Ishikawa (cell line): ENCODE results near the gene BCL2L1.

Experiments used
- CEBPB ChIP-seq: IDR thresholded peaks from 2 replicates; pipeline ENCODE4 v1.6.1; 2012
- CREB1 ChIP-seq: IDR thresholded peaks from 2 replicates; pipeline ENCODE4 v1.6.1; 2012; ENCODE audit warnings: low read depth
- EGR1 ChIP-seq: IDR thresholded peaks from 2 replicates; pipeline ENCODE4 v1.6.1; 2012
- EP300 ChIP-seq: IDR thresholded peaks from 2 replicates; pipeline ENCODE4 v1.6.1; 2012; ENCODE audit warnings: borderline replicate concordance
- FOXM1 ChIP-seq: IDR thresholded peaks from 2 replicates; pipeline ENCODE4 v1.6.1; 2012; ENCODE audit warnings: low read depth, borderline replicate concordance
- NFIC ChIP-seq: IDR thresholded peaks from 2 replicates; pipeline ENCODE4 v1.6.1; 2012
- RAD21 ChIP-seq: IDR thresholded peaks from 2 replicates; pipeline ENCODE4 v1.6.1; 2012; ENCODE audit warnings: low read depth
- TAF1 ChIP-seq: IDR thresholded peaks from 2 replicates; pipeline ENCODE4 v1.6.1; 2012; ENCODE audit warnings: low read depth, mild to moderate bottlenecking
- TCF12 ChIP-seq: IDR thresholded peaks from 2 replicates; pipeline ENCODE4 v1.6.1; 2012; ENCODE audit warnings: low read depth
- TEAD4 ChIP-seq: IDR thresholded peaks from 2 replicates; pipeline ENCODE4 v1.6.1; 2012
- YY1 ChIP-seq: IDR thresholded peaks from 2 replicates; pipeline ENCODE4 v1.6.1; 2012; ENCODE audit warnings: low read depth
- ZBTB7A ChIP-seq: IDR thresholded peaks from 2 replicates; pipeline ENCODE4 v1.6.1; 2012; ENCODE audit warnings: low read depth
- TF ChIP-seq, protein P1 (sequence below): IDR thresholded peaks from 2 replicates; pipeline ENCODE4 v1.6.1; 2012
- TF ChIP-seq, protein P2 (sequence below): IDR thresholded peaks from 2 replicates; pipeline ENCODE4 v1.6.1; 2012; ENCODE audit warnings: low read depth, mild to moderate bottlenecking
- TF ChIP-seq, protein P3 (sequence below): IDR thresholded peaks from 2 replicates; pipeline ENCODE4 v1.6.1; 2012

Gene BCL2L1

DNA sequence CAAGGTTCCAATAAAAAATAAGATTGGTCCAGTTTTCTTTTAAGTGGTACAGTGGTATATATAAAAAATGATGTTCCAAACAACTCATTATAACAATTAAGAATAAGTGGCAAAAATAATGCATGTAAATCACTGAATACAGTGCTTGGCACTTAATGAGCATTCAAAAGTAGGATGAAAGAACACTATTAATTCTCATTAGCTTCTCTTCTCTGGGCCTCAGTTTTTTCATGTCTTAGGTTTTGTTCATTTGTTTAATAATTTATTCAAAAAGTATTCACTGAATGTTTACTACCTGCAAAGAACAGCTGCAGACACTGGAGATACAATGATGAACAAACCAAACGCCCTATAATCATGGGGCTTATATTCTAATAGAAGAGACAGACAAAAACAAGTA, 21.1 kb downstream of the BCL2L1 start:
- TF ChIP-seq RAD21 (no peak), TAF1 (no peak)
- TF ChIP-seq, protein P1, sequence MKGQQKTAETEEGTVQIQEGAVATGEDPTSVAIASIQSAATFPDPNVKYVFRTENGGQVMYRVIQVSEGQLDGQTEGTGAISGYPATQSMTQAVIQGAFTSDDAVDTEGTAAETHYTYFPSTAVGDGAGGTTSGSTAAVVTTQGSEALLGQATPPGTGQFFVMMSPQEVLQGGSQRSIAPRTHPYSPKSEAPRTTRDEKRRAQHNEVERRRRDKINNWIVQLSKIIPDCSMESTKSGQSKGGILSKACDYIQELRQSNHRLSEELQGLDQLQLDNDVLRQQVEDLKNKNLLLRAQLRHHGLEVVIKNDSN, result no peak

DNA sequence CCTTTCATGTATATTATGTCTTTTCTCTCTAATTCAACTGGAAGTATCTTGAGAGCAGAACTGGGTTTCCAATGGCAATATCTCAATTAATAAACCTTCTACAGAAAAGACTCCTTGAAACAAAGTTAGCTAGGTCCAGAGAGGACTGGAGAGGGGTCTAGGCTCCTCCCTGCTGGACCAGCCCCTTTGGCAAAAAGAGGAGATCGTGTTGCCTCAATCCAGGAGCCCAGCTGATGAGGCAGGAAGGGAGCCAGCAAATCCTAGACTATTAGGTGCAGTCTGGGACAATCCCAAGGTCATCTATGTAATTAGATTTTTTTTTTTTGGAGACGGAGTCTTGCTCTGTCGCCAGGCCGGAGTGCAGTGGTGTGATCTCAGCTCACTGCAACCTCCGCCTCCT, 21.9 kb downstream of the BCL2L1 start:
- no peak for TF ChIP-seq TEAD4
- TF ChIP-seq RAD21, result no peak
- no peak for TF ChIP-seq EP300
- TF ChIP-seq ZBTB7A, result no peak
- no peak for TF ChIP-seq CREB1
- TF ChIP-seq NFIC, result no peak
- TF ChIP-seq, protein P2, sequence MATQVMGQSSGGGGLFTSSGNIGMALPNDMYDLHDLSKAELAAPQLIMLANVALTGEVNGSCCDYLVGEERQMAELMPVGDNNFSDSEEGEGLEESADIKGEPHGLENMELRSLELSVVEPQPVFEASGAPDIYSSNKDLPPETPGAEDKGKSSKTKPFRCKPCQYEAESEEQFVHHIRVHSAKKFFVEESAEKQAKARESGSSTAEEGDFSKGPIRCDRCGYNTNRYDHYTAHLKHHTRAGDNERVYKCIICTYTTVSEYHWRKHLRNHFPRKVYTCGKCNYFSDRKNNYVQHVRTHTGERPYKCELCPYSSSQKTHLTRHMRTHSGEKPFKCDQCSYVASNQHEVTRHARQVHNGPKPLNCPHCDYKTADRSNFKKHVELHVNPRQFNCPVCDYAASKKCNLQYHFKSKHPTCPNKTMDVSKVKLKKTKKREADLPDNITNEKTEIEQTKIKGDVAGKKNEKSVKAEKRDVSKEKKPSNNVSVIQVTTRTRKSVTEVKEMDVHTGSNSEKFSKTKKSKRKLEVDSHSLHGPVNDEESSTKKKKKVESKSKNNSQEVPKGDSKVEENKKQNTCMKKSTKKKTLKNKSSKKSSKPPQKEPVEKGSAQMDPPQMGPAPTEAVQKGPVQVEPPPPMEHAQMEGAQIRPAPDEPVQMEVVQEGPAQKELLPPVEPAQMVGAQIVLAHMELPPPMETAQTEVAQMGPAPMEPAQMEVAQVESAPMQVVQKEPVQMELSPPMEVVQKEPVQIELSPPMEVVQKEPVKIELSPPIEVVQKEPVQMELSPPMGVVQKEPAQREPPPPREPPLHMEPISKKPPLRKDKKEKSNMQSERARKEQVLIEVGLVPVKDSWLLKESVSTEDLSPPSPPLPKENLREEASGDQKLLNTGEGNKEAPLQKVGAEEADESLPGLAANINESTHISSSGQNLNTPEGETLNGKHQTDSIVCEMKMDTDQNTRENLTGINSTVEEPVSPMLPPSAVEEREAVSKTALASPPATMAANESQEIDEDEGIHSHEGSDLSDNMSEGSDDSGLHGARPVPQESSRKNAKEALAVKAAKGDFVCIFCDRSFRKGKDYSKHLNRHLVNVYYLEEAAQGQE, result no peak
- no peak for TF ChIP-seq TCF12
- TF ChIP-seq, protein P3, sequence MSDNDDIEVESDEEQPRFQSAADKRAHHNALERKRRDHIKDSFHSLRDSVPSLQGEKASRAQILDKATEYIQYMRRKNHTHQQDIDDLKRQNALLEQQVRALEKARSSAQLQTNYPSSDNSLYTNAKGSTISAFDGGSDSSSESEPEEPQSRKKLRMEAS, result no peak
- TF ChIP-seq FOXM1, result no peak
- TF ChIP-seq, protein P1, result no peak
- no peak for TF ChIP-seq TAF1
- TF ChIP-seq EGR1, result no peak
- no peak for TF ChIP-seq YY1
- TF ChIP-seq CEBPB, result no peak

DNA sequence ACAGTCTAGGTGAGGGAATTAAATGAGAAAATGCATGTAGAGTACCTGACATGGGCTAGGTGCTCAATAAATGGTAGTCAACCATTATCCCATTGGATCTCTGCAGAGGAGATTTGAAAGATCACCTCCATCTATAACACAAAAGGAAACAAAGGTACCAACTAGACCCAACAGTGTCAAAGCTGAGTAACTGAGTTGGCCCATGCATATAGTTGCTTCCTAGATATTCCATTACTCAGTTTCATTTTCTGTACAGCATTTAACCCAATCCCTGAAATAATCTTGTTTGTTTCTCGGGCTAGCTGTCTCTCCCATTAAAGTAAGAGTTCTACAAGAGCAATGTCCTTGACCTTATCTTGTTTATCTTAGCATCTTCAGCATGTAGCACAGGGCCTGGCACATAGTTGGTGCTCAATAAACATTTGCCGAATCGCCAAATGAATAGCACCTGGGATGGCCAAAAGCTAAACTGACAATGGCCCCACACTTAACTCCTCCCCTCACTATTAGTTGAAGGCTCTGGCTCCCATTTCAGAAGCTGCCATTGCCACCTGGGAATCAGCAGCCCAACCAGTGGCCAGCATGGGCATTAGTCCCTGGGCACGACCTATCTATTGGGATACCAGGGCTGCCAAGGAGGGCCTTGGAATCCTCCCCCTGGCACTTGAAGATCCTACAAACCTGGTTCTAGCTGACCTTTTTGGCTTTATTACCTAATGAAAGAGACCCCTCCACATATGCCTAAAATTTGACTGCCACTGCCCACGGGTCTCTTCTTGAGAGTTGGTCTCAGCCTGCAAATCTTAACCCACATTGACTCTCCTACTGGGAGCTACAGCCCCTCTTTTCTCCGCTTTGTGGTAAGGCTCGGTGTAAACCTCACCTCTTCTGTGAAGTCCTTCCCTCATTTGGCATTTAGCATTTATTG, 22.6 kb downstream of the BCL2L1 start:
- TF ChIP-seq EP300, result no peak
- no peak for TF ChIP-seq TEAD4
- no peak for TF ChIP-seq TAF1
- TF ChIP-seq ZBTB7A, result no peak
- TF ChIP-seq CEBPB, result no peak
- TF ChIP-seq CREB1, result no peak
- TF ChIP-seq FOXM1, result no peak
- no peak for TF ChIP-seq YY1
- TF ChIP-seq TCF12, result no peak
- no peak for TF ChIP-seq NFIC
- TF ChIP-seq, protein P2, result no peak
- no peak for TF ChIP-seq RAD21

DNA sequence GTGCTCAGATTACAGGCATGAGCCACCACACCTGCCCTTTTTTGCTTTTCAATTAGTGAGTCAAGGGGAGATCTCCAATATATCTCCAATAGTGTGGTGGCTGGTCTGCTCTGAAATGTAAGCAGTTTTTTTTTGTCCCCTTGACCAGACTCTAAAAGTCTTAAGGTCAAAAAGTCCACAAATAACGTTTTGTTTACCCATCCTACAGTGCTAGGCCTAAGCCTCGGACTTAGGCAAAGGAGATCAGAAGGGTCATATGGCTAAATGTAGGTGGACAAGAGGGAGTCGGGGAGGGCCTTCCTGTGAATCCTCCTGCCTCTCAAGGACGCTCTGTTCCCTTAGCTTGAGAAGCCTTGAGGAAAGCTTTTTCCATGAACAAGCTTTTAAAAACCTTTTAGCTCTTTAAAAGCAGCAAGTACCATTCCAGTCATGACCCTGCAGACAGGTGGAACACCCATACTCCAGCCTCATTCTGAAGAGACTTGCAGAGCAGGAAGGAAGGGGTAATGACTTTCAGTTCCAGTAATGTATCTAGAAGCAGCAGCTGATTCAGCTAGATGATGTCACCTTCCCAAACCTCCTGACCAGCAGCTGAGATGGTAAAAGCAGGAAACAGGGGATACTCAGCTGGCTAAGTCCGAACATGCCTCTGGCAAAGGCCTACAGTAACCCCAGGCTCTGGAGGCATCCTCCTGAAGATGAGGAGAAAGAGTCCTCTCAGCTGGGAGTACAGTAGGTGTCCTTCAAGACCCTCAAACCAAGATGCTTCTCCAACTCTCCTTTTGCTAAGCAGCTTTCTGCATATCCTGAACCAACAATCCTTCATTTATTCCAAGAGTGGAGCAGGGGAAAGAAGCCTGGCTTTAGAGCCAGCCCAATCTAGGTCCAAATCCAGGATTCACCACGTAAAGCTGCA, 23.6 kb downstream of the BCL2L1 start:
- TF ChIP-seq NFIC, result no peak
- TF ChIP-seq TEAD4, result no peak
- TF ChIP-seq TCF12, result peak; percentile 45; the same call in 1 of the 2 replicates
- TF ChIP-seq CEBPB, result no peak
- no peak for TF ChIP-seq CREB1
- TF ChIP-seq EP300, result no peak

DNA sequence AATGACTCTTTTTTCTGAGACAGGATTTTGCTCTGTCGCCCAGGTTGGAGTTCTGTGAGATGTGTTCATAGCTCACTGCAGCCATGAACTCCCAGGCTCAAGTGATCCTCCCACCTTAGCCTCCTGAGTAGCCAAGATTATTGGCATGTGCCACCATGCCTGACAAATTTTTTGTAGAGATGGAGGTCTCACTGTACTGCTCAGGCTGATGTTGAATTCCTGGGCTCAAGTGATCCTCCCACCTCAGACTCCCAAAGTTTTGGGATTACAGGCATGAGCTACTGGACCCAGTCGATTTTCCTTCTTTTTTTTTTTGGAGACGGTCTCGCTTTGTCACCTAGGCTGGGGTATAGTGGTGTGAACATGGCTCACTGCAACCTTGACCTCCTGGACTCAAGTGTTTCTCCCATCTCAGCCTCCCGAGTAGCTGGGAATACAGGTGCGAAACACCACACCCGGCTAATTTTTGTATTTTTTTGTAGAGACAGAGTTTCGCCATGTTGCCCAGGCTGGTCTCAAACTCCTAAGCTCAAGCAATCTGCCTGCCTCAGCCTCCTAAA, 24.3 kb downstream of the BCL2L1 start:
- TF ChIP-seq, protein P2, result no peak
- no peak for TF ChIP-seq YY1
- TF ChIP-seq RAD21, result no peak
- TF ChIP-seq TEAD4, result no peak
- TF ChIP-seq, protein P3, result no peak
- TF ChIP-seq ZBTB7A, result no peak
- TF ChIP-seq CREB1, result no peak
- no peak for TF ChIP-seq CEBPB
- TF ChIP-seq FOXM1, result no peak
- TF ChIP-seq EP300, result no peak
- TF ChIP-seq EGR1, result no peak
- TF ChIP-seq NFIC, result no peak
- TF ChIP-seq, protein P1, result no peak
- no peak for TF ChIP-seq TCF12
- TF ChIP-seq TAF1, result no peak
